DOHH2 (cell line): ENCODE measurements around the gene CYP2A13.

ENCODE experiments used
- EZH2phosphoT487 ChIP-seq: fragments of 200-600 bp; sonication (generic); IDR thresholded peaks from 2 replicates; pipeline ENCODE4 v1.6.1; 2017; ENCODE audit warnings: borderline replicate concordance, mild to moderate bottlenecking, antibody characterized with exemption, low read length, moderate library complexity, mixed read lengths
- TF ChIP-seq, protein P1 (sequence below): fragments of 200-600 bp; sonication (generic); IDR thresholded peaks from one replicate; pipeline ENCODE4 v1.5.1; 2014; ENCODE audit warnings: antibody characterized with exemption, mild to moderate bottlenecking, low read depth, low read length; ENCODE audit not compliant: poor library complexity, severe bottlenecking

DNA sequence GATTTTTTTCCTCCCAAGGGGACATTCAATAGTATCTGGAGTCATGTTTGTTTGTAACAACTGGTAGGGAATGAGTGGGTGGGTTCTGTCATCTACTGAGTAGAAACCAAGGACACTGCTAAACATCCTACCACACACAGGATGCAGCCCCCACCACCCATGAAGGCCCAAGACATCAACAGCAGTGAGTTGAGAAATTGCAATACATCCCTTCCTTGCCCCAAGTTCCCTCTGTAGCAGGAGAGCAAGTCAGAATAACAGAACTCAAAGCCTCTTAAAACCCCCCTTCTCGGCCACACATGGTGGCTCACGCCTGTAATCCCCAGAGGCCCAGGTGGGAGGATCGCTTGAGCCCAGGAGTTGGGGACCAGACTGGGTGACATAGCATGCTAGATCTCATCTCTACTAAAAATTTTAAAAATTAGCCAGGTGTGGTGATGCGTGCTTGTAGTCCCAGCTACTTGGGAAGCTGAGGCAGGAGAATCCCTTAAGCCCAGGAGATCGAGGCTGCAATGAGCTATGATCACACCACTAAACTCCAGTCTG is 23.6 kb downstream of the CYP2A13 start:
- TF ChIP-seq, protein P1, sequence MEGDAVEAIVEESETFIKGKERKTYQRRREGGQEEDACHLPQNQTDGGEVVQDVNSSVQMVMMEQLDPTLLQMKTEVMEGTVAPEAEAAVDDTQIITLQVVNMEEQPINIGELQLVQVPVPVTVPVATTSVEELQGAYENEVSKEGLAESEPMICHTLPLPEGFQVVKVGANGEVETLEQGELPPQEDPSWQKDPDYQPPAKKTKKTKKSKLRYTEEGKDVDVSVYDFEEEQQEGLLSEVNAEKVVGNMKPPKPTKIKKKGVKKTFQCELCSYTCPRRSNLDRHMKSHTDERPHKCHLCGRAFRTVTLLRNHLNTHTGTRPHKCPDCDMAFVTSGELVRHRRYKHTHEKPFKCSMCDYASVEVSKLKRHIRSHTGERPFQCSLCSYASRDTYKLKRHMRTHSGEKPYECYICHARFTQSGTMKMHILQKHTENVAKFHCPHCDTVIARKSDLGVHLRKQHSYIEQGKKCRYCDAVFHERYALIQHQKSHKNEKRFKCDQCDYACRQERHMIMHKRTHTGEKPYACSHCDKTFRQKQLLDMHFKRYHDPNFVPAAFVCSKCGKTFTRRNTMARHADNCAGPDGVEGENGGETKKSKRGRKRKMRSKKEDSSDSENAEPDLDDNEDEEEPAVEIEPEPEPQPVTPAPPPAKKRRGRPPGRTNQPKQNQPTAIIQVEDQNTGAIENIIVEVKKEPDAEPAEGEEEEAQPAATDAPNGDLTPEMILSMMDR = no peak
- no peak for TF ChIP-seq EZH2phosphoT487
